Tibial nerve (tissue), 4 donors: Measurements from ENCODE around the gene APOBEC3H.

ENCODE experiments used
- CTCF ChIP-seq, 5 experiments: fragments of 200-600 bp in 3 of 5; fragments of 450-650 bp in 2 of 5; sonication (generic) in 3 of 5; IDR thresholded peaks; one replicate each; pipeline ENCODE4 v1.5.1; 2016 to 2019; ENCODE audit warnings: antibody characterized with exemption in 5 of 5, mild to moderate bottlenecking in 3 of 5, moderate library complexity in 2 of 5
- EP300 ChIP-seq, 2 donors: sonication (generic); formaldehyde crosslinking; IDR thresholded peaks; one replicate each; pipeline ENCODE4 v1.6.1; 2017; ENCODE audit warnings: antibody characterized with exemption in 2 of 2, mild to moderate bottlenecking in 1 of 2
- POLR2A ChIP-seq, 2 donors: fragments of 450-650 bp; IDR thresholded peaks; one replicate each; pipeline ENCODE4 v1.6.1; 2017; ENCODE audit warnings: antibody characterized with exemption in 2 of 2, mild to moderate bottlenecking in 2 of 2, moderate library complexity in 2 of 2

DNA sequence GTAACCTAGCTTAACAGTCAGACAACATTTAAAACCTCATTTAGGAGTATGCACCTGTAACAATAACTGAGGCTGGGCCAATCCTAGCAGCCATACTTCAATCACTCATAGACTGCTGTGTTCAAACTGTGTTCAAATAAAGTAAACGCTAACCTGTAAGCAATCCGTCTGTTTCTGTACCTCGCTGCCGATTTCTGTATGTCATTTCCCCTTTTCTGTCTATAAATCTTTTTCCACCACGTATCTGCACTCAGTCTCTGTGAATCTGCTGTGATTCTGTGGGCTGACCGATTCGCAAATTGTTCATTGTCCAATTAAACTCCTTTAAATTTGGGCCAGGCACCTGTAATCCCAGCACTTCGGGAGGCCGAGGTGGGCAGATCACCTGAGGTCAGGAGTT lies 12.3 kb downstream of the APOBEC3H start:
- TF ChIP-seq CTCF (IDR thresholded peaks at IDR 0.05) = no peak
- TF ChIP-seq POLR2A (IDR thresholded peaks at IDR 0.05) = no peak
- TF ChIP-seq EP300 (IDR thresholded peaks at IDR 0.05) = no peak
